ENCODE measurements around the gene XAGE2.
A peak's percentile ranks its signal among the peaks of the same experiment; 100 is the strongest.
"Not testable (repeated sequence)": the region's sequence is repeated elsewhere in the genome, so short reads cannot be mapped to it uniquely, and the experiment has no call there.

Gene XAGE2, protein sequence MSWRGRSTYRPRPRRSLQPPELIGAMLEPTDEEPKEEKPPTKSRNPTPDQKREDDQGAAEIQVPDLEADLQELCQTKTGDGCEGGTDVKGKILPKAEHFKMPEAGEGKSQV

DNA sequence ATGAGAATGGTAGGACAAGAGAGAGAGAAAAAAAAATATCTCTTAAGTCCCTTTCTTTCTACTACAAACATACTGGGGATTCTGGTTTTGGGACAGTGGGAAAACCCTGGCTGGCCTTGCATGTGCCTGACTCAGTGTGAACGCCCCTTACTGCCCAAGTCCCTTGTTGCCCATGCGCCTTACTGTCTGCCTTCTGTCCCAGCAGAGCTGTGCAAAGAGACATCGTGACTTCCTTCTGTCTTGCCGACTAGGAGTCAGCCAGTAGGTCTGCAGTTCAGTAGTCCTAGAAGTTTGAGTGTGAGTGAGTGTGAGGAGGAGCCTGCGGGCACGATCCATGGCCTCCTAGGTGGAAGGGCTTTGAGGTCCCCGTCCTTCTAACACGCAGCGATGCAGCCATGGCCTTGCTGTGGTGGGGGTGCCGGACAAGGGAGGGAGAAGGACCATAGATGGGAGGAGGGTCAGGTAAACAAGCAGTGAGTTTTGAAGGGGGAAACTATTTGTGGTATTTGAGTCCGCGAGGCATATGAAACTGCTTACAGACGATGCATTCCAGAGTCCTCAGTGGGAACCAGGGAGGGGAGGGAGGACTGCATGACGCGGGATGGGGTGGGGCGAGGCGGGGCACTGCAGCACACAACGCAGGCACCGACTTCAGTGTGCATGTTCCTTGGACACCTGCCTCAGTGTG lies at the start of gene XAGE2:
TSS of gene XAGE2 (plus strand) at position 654 of the 688 bp plus-strand sequence. CDS start 994 bp downstream, outside the sequence.
- no peak for DNase-seq

DNA sequence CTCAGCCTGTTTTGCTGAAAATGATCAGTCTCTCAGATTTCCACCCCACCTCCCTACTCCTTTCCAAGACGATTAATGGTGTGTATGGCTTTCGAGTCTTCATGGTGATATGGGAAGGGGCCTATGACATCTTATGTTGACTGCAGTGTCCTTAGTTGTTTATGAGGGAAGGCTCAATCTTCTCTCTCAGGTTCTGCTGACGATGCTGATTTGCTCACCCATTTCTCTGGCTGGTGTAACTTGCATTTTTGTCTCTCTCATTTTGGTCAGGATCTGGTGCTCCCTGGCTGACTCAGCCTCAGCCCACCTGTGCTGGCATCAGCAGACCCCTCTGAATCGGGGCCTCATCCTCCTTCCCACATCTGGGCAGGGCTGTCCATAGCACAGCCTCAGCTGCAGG lies 31.4 kb upstream of the XAGE2 start:
- no peak for DNase-seq

GRCh38 chrX:52341493-52341892 lies 27.3 kb upstream of the XAGE2 start:
- DNase-seq = no peak

- DNase-seq = not testable (repeated sequence)
These were observed 25.7 kb upstream of the XAGE2 start for GRCh38 chrX:52343131-52343530.

DNA sequence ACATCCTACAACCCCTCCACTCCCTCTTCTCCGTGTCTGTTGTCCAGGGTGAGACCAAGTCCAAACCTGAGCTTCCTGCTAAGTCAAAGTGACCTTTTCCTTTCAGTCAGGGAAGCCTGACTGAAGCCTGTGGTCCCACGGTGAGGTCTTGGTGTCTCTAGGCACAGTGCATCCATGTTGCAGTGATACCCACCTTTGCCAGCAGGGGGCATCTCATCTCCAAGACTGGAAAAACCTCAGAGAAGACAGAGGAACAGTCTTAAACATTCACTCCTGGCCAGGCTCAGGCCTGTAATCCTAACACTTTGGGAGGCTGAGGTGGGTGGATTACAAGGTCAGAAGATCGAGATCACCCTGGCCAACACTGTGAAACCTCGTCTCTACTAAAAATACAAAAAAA lies 23.4 kb upstream of the XAGE2 start:
- peak in 8 of 51 donors; percentile 0 to 2 (median 0) for DNase-seq

DNA sequence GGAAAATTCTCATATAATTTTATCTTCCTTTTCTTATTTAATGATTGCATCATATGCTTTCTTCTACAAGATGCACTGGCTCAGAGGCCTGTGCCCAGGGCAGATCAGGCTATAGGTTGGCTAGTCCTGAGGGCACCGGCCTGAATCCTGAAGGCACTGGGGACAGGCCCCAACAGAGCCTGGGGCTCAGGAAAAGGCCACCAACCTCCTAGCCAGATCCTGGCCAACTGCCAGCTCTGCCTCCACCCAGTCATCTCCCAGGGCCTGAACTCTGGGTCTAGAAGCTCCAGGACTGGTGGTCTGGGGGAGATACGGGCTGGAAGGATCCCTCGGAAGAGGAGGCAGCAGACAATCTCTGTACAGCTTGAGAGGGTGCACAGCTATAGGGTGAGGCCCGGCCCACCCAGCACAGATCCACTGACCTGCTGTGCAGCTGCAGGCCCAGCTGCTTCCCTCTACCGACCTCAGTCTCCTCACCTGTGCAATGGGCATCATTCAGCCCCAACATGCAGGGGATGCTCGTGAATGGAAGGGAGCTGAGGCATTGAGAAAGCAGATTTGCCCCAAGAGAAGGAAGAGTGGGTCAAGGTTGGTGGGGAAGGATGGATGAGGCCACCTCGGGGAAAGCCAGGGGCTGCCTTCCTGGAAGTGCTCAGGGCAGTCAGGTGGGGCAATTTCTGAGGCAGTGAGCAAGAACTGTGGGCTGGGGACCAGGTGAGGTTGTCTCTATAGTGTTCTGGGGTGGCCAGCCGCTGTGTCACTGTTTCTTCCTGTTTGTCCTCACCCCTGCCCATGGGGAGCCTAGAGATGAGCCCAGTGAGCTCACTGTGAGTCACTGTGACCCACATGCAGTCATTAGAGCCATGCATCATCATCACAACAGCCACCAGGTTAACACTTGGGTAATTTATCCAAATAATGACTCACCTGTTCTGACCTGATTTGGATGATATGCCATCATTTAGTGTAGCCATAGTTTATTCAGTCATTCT lies 22.4 kb upstream of the XAGE2 start:
- no peak for DNase-seq

DNA sequence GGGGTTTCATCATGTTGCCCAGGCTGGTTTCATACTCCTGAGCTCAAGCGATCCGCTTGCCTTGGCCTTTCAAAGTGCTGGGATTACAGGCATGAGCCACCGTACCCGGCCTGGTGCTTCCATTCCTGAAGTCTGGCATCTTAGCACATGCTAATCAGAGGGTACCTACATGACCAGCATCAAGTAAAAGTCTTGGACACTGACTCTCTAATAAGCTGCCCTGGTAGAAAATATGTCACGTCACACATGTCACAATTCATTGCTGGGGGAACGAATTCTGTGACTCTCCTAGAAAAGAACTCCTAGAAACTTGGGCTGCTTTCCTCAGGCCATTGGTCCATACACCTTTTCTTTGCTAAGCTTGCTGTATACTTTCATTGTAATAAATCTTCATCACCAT lies 19.1 kb upstream of the XAGE2 start:
- no peak for DNase-seq

DNA sequence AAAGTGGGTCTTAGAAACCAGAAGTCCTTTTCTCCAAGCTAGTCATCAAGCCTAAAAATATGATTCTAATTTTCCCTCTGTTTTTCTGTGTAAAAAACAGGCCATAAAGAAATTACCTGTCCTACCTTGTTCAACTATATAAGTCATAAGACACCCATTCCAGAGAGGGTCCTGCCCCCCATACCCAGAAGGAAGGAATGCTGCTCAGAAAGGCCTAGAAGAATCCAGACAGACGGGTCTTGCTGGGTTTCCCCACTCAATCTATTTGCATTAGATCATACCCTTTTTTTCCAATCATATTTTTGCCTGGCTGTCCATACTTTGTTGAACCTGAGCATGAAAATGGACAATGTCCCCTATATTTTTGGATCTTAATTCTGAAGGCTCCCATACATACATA lies 16.3 kb upstream of the XAGE2 start:
- no peak for DNase-seq

- no peak for DNase-seq
These were observed 15.0 kb upstream of the XAGE2 start for GRCh38 chrX:52353838-52354237.

DNA sequence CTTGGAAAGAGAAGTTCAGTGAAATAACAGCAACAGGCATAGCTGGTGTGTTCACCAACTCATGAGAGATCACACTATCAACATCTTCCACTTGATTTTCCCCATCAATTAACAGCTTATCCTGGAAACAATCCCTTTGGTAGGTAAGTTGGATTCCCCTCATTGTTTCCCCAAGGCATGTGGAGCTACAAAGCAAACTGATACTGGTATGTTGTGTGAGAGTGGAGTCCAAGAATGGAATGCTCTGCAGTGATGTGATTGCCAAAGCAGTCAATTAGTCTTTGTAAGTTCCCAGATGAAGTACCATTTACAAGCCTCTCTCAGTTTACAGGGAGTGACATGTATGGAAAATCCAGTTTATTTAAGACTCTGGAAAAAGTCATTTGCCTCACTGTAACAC lies 13.7 kb upstream of the XAGE2 start:
- DNase-seq = no peak

GRCh38 chrX:52359614-52360232 lies 9.1 kb upstream of the XAGE2 start:
- no peak for DNase-seq

DNA sequence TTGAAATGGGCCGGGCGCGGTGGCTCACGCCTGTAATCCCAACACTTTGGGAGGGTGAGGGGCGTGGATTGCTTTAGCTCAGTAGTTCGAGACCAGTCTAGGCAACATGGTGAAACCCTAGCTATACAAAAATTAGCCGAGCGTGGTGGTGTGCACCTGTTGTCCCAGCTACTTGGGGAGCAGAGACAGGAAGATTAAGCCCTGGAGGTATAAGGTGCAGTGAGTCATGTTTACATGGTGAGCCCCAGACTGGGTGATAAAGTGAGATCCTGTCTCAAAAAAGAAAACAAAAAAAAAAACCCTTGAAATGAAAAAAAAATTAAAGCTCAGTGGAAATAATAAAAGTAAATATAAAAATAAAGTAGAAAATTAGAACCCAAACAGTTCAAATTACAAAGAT lies 6.9 kb upstream of the XAGE2 start:
- DNase-seq = no peak

DNA sequence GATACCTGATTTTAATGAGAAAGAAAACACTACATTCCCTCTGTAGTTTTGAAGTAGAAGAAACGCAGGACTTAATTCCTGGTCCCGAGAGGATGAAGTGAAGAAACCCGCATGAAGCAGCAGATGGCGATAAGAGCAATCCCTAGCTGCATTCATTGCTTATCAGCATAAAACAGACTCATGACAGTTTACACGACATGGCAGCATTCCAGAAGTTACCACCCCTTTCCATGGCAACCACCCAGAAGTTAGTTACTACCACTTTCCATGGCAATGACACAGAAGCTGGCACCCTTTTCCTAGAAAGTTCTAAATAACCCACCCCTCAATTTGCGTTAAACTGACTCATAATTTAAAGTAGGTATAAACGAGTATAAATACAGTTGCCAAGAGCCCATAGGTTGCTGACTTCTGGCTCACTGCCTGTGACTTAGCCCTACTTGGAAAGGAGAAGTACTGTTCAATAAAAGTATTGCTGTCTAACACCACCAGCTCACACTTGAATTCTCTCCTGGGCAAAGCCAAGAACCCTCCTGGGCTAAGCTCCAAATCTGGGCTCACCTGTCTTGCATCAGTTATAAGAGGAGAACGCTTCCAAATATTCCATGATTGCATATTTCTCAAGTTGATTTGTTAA lies 5.5 kb upstream of the XAGE2 start:
- DNase-seq = no peak

- no peak for DNase-seq
These were observed 10.0 kb downstream of the XAGE2 start for GRCh38 chrX:52378870-52379269.

DNA sequence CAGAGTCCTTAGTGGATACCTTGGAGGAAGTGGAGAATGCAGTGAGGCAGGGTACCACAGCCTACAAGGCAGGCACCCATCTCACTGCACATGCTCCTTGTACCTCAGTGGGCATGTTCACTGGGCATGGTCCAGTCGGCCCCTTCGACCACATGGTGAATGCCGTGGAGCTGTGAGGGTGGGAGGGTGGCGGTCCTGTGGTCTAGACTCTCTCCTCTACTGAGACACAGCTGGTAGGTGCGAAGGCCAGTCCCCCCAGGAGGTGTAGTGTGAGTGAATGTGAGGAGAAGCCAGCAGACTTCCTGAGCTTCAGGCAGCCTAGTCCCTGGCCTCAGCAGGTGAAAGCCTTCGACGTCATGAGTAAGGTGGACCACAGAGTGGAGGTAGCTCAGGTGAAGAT lies 12.2 kb downstream of the XAGE2 start:
- no peak for DNase-seq

DNA sequence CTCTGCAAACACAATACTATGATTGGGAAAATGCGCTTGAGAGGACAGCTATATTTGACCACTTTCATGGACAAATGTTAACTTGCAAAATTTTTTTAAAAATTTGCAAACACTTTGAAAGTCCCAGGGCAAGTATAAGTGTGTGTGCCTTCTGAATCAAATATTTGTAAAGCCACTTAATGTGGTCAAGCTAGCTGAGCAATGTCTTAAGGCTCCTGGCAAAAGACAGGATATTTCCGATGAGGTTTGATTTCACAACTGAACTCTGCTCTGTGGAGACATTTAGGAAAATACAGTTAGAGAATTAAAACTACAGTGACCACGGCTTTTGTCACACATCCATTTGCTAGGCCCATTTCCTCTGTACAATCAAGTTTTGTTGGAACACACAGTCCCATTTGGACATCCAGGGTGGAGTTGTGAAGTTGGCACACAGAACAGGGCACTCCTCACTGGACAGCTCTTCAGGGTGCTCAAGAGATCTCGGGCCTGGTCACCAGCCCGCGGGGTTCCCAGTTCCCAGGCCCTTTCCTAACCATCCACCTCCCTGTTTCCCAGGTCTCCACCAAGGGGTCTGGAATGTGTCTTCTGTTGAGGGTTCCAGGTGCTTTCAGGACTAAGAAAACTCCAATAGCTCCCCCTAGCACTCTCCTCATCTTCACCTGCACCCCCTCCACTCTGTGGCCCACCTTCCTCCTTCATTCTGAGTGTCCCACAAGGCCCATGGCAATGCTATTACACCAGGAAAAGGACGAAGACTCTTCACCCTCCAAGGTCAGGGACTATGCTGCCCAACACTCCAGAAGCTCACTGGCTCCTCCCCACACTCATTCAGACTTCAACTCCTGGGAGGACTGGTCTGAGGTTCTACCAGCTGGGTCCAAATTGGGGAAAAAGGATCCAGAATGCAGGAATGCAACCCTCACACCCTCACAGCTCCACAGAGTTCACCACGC lies 41.9 kb downstream of the XAGE2 start:
- no peak for DNase-seq

DNA sequence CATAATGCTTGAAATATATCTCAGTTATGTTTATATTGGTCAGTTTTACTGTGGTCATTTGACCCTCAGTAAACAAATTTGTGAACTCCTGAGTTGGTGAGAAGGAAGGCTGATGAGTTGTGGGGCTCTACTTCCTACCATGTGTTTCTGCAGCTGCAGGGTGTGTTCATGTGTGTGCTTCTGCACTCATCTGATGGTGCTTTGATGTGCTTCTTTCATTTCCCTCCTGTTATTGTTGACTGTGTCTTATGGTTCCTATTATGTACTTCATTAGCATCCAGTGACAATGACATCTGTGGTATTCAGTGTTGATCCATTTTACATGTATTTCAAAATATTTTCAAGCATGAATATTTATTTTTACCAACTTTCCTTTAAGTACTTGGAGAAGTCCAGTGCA lies 46.5 kb downstream of the XAGE2 start:
- DNase-seq = no peak

GRCh38 chrX:52416816-52417215 lies 48.0 kb downstream of the XAGE2 start:
- no peak for DNase-seq

- no peak for DNase-seq
These were observed 52.1 kb downstream of the XAGE2 start for GRCh38 chrX:52420824-52421443.

DNA sequence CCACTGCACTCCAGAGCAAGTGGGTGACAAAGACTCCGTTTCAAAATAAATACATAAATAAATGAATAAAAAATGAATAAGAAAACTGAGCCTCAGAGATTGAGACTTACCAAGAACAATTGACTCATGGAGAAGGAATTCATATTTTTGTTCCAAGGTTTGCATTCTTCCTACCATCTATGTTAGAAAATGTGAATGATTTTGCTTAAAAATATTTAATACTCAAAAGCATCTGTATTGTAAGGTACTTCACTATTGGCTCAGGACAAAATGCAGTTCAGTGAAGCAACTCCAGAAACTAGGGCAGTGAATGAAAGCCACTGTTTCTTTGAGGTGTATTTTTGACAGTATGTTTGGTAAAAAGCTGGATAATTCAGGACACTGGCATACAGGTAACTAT lies 54.1 kb downstream of the XAGE2 start:
- no peak for DNase-seq

Measured in hypothalamus (tissue), 51 donors.